ENCODE measurements around the gene RIT2.

GRCh38 chr18:42920621-42921020, 194.9 kb downstream of the RIT2 start:
- TF ChIP-seq CTCF (IDR thresholded peaks at IDR 0.05) (no peak), EP300 (IDR thresholded peaks at IDR 0.05) (no peak), POLR2AphosphoS5 (IDR thresholded peaks at IDR 0.05) (no peak), POLR2A (IDR thresholded peaks at IDR 0.05) (no peak)
